AG09319 (cell line): ENCODE measurements around the gene SULT2B1.
"Not testable (repeated sequence)": the region's sequence is repeated elsewhere in the genome, so short reads cannot be mapped to it uniquely, and the experiment has no call there.

Experiments
- DNase-seq: peaks from one replicate; pipeline ENCODE4 v3.0.0-alpha.2; 2010; ENCODE audit warnings: low read depth; ENCODE audit errors: extremely low read depth
- CTCF ChIP-seq: IDR thresholded peaks from 2 replicates; pipeline ENCODE4 v1.5.1; 2011; ENCODE audit warnings: low read depth, mild to moderate bottlenecking, inconsistent platforms, low read length, moderate library complexity

Gene SULT2B1

GRCh38 chr19:48516536-48516935, 35.4 kb upstream of the SULT2B1 start:
- TF ChIP-seq CTCF, result no peak
- DNase-seq, result no peak

GRCh38 chr19:48518207-48518606, 33.8 kb upstream of the SULT2B1 start:
- DNase-seq, result no peak
- no peak for TF ChIP-seq CTCF

GRCh38 chr19:48519426-48519825, 32.5 kb upstream of the SULT2B1 start:
- DNase-seq, result not testable (repeated sequence)

- TF ChIP-seq CTCF, result no peak
- no peak for DNase-seq
These were observed 31.8 kb upstream of the SULT2B1 start for GRCh38 chr19:48520134-48520533.

GRCh38 chr19:48524221-48524620, 27.8 kb upstream of the SULT2B1 start:
- no peak for DNase-seq
- no peak for TF ChIP-seq CTCF

GRCh38 chr19:48524732-48525131, 27.2 kb upstream of the SULT2B1 start:
- no peak for DNase-seq
- TF ChIP-seq CTCF, result no peak

- no peak for TF ChIP-seq CTCF
- DNase-seq, result no peak
These were observed 22.8 kb upstream of the SULT2B1 start for GRCh38 chr19:48529156-48529555.

- TF ChIP-seq CTCF, result no peak
- no peak for DNase-seq
These were observed 21.8 kb upstream of the SULT2B1 start for GRCh38 chr19:48530066-48530720.
